Natural killer cell (primary cell): Measurements from ENCODE around the gene GNAT1. TPM values are rescaled to one million over a fixed set of nuclear protein-coding genes. Genes with fewer than 3 reads are reported as not detected.

Source experiments
- ATAC-seq, 3 donors: fragments of 150-1000 bp in 2 of 3; fragments of 200-7000 bp in 1 of 3; cut with Tn5 transposase; 1 replicate in 1 of 3; 2 replicates in 2 of 3; pipeline ENCODE4 v1.10.0; 2021; ENCODE audit warnings: mild to moderate bottlenecking in 2 of 3, moderate library complexity in 2 of 3
- DNase-seq, 2 donors: peaks; one replicate each; pipeline versions ENCODE4 v3.0.0 to v3.0.0-alpha.2; 2013 to 2021; ENCODE audit warnings: mixed read lengths in 1 of 2
- H3K27ac ChIP-seq: one replicate; pipeline ENCODE4 v1.5.1; 2013; ENCODE audit warnings: mild to moderate bottlenecking, low read length
- H3K27me3 ChIP-seq: one replicate; pipeline ENCODE4 v1.6.1; 2013; ENCODE audit warnings: low read length; ENCODE audit not compliant: control insufficient read depth, insufficient read depth
- H3K36me3 ChIP-seq: one replicate; pipeline ENCODE4 v1.6.1; 2013; ENCODE audit warnings: low read length; ENCODE audit not compliant: control insufficient read depth, insufficient read depth
- H3K4me1 ChIP-seq: one replicate; pipeline ENCODE4 v1.6.1; 2013; ENCODE audit warnings: low read length; ENCODE audit not compliant: control insufficient read depth, insufficient read depth
- H3K4me3 ChIP-seq: one replicate; pipeline ENCODE4 v1.5.1; 2013; ENCODE audit warnings: low read length
- H3K9me3 ChIP-seq: one replicate; pipeline ENCODE4 v1.6.1; 2013; ENCODE audit warnings: low read length; ENCODE audit not compliant: control insufficient read depth, insufficient read depth
- H3K27ac Mint-ChIP-seq, 2 donors: one replicate each; pipeline ENCODE4 v1.8.0; 2022; ENCODE audit warnings: mild to moderate bottlenecking in 2 of 2, mixed read lengths in 2 of 2, moderate library complexity in 1 of 2
- H3K27me3 Mint-ChIP-seq, 2 donors: one replicate each; pipeline ENCODE4 v1.8.0; 2022; ENCODE audit warnings: low read depth in 2 of 2, mixed read lengths in 2 of 2
- H3K36me3 Mint-ChIP-seq: one replicate; pipeline ENCODE4 v1.8.0; 2022; ENCODE audit warnings: mixed read lengths
- H3K4me1 Mint-ChIP-seq, 2 donors: one replicate each; pipeline ENCODE4 v1.8.0; 2022; ENCODE audit warnings: mixed read lengths in 2 of 2
- H3K4me3 Mint-ChIP-seq: one replicate; pipeline ENCODE4 v1.8.0; 2022; ENCODE audit warnings: mild to moderate bottlenecking, moderate library complexity, mixed read lengths
- H3K9me3 Mint-ChIP-seq, 2 donors: one replicate each; pipeline ENCODE4 v1.8.0; 2022; ENCODE audit warnings: mixed read lengths in 2 of 2
- WGBS: methylation state at CpG from one replicate; pipeline ENCODE4 v1.1.7; 2013; ENCODE audit warnings: missing lambda C conversion rate; ENCODE audit not compliant: insufficient coverage; 5-methylcytosine and 5-hydroxymethylcytosine counted together
- intact Hi-C: fragments of 100-400 bp; cut with micrococcal nuclease; formaldehyde crosslinking; loops from one replicate; pipeline ENCODE4 v1.14.2; 2022
- total RNA-seq, 4 donors: library from RNA; stranded (reverse); fragments of 120-200 nt in 1 of 4; gene quantifications; one replicate each; pipeline versions ENCODE4 v1.2.3 to v1.2.4, GENCODE V29; 2013 to 2022
- TF ChIP-seq, protein P1 (sequence below): fragments of 200-600 bp; IDR thresholded peaks from one replicate; pipeline ENCODE4 v1.8.0; 2022; ENCODE audit warnings: antibody characterized with exemption

The GNAT1 gene
- total RNA-seq, 3 donors from 2014 or later (not counting 1 experiment from before 2014, with no cell fraction given), result not detected

DNA sequence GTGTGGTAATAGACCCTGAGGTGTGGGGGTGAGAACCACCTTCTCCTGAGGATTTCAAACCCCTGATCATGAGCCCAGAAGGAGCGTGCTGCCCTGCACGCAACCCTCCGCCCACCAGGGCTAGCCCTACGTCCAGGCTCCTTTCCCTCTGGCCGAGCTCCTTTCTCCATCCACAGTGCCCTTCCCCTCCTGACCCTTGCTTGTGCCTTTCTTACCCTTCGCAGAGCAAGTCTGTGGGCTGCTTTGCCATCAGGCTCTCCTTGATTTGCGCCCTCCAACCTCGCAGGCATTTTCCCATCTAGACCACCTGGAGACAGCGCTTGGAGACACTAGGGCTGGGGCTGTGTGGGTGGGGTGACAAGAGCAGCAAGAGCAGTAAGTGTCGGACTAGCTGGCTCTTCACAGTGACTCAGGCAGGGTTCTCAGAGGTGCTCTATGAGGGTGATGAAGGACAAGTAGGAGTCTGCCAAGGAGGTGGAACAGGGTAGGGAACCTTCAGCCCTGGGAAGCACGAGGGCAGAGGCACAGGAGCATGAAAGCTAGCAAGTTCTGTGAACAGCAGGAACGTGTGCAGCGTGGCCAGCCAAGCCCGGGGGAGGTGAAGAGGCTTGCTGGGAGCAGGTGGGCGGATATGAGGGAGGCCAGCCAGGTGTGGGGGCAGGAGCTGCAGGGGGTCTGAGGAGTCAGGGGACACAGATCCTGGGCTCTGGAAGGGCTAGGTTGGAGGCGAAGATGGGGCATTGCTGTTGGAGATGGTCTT, 11.1 kb downstream of the GNAT1 start:
- H3K9me3 Mint-ChIP-seq, result no peaks in the 10 kb centered on the region
- Histone ChIP-seq H3K4me3 (no peak overlapping the region), H3K27me3 (peaks cover 42% of the 10 kb centered on the region), H3K9me3 (no peaks in the 10 kb centered on the region), H3K27ac (no peak overlapping the region), H3K4me1 (peaks cover 9% of the 10 kb centered on the region), H3K36me3 (no peaks in the 10 kb centered on the region)
- DNase-seq, result no peak
- WGBS, result 85% methylated on average over 16 of the region's 16 CpGs
- H3K4me3 Mint-ChIP-seq, result no peak overlapping the region
- H3K36me3 Mint-ChIP-seq, result no peaks in the 10 kb centered on the region
- intact Hi-C loops, result no loop called here
- ATAC-seq, result no peak
- TF ChIP-seq, protein P1, sequence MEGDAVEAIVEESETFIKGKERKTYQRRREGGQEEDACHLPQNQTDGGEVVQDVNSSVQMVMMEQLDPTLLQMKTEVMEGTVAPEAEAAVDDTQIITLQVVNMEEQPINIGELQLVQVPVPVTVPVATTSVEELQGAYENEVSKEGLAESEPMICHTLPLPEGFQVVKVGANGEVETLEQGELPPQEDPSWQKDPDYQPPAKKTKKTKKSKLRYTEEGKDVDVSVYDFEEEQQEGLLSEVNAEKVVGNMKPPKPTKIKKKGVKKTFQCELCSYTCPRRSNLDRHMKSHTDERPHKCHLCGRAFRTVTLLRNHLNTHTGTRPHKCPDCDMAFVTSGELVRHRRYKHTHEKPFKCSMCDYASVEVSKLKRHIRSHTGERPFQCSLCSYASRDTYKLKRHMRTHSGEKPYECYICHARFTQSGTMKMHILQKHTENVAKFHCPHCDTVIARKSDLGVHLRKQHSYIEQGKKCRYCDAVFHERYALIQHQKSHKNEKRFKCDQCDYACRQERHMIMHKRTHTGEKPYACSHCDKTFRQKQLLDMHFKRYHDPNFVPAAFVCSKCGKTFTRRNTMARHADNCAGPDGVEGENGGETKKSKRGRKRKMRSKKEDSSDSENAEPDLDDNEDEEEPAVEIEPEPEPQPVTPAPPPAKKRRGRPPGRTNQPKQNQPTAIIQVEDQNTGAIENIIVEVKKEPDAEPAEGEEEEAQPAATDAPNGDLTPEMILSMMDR, result no peak
- H3K27me3 Mint-ChIP-seq, result peaks cover 11 to 36% of the 10 kb centered on the region in 2 donors
- no peak overlapping the region for H3K27ac Mint-ChIP-seq
- no peaks in the 10 kb centered on the region for H3K4me1 Mint-ChIP-seq

- DNase-seq (no peak), ATAC-seq (no peak)
- H3K9me3 ChIP-seq, result no peaks in the 10 kb centered on the region
- H3K27me3 ChIP-seq, result peaks cover 42% of the 10 kb centered on the region
- 89% methylated on average over 7 of the region's 9 CpGs for WGBS
- no peaks in the 10 kb centered on the region for H3K36me3 Mint-ChIP-seq
- no peaks in the 10 kb centered on the region for H3K36me3 ChIP-seq
- no peaks in the 10 kb centered on the region for H3K9me3 Mint-ChIP-seq
- intact Hi-C loops, result no loop called here
- H3K4me1 Mint-ChIP-seq, result no peaks in the 10 kb centered on the region
- peaks cover 11 to 42% of the 10 kb centered on the region in 2 donors for H3K27me3 Mint-ChIP-seq
- no peak overlapping the region for H3K27ac ChIP-seq
- no peak overlapping the region for H3K27ac Mint-ChIP-seq
- H3K4me1 ChIP-seq, result peaks cover 9% of the 10 kb centered on the region
- TF ChIP-seq, protein P1, result no peak
- no peak overlapping the region for H3K4me3 ChIP-seq
- no peak overlapping the region for H3K4me3 Mint-ChIP-seq
Measured at GRCh38 chr3:50203113-50203808, 11.9 kb downstream of the GNAT1 start.

DNA sequence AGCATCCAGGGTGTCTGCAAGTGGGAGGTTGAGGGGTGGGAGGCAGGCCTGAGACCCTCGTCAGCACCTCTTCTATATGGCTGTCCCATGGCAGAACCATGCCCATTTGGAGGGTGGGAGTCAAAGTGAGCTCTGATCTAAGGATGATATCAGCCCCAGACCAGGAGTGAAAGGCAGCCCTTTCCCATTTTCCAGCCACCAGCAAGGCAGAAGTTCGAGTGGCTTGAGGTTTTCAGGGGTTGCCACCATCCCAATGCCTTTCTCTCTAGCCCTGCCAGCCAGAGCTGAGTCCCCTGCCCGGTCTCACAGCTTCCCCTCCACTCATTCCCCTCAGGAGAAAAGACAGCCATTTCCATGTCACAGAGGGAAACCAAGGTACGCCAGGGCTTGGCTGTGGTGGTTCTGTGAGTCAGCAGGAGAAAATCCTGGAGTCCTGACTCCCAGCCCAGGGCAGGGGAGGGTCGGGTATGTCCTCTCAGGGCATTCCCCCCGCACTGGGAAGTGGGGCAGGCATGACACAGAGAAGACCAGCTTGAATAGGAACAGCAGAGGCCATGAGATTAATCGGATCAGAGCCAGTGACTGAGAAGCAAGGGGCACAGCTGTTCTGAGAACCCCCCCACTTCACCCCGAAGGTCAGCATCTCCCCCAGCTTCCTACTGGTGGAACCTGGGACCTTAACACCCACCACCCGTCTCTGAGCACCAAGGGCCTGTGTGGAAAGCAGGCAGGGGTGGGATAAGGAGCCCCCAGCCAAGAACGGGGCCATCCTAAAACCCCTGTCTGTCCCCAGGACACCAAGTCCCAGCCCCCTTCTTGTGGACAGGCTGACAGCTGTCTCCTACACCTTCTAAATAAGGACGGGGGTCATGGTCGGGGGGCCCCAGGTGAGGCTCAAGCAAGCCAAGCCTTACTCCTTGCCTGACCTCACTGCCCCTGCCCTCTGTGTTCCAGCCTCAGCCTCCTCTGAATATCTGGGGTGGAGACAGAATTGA, 12.7 kb downstream of the GNAT1 start:
- no peaks in the 10 kb centered on the region for H3K9me3 Mint-ChIP-seq
- Histone ChIP-seq H3K9me3 (no peaks in the 10 kb centered on the region), H3K27ac (no peak overlapping the region), H3K4me1 (peaks cover 9% of the 10 kb centered on the region), H3K36me3 (no peaks in the 10 kb centered on the region), H3K4me3 (no peak overlapping the region), H3K27me3 (peaks cover 42% of the 10 kb centered on the region)
- H3K4me1 Mint-ChIP-seq, result no peaks in the 10 kb centered on the region
- ATAC-seq (no peak), DNase-seq (no peak)
- TF ChIP-seq, protein P1, result no peak
- no peak overlapping the region for H3K4me3 Mint-ChIP-seq
- intact Hi-C loops, result no loop called here
- no peaks in the 10 kb centered on the region for H3K36me3 Mint-ChIP-seq
- H3K27ac Mint-ChIP-seq, result no peak overlapping the region
- H3K27me3 Mint-ChIP-seq, result peaks cover 11 to 48% of the 10 kb centered on the region in 2 donors
- 62% methylated on average over 11 of the region's 12 CpGs for WGBS
